Prostate gland (tissue), 2 donors: ENCODE data around the gene TMEM40. TPM values are rescaled to one million over a fixed set of nuclear protein-coding genes. Genes with fewer than 3 reads are reported as not detected.

Source experiments
- DNase-seq: peaks from one replicate; pipeline ENCODE4 v3.0.0-alpha.2; 2019; ENCODE audit warnings: low spot score
- H3K27ac ChIP-seq, 2 donors: fragments of 200-600 bp; sonication (generic); 2 replicates each; pipeline ENCODE4 v1.5.1; 2017 to 2019
- H3K27me3 ChIP-seq: fragments of 200-600 bp; sonication (generic); replicated peaks from 2 replicates; pipeline ENCODE4 v1.5.1; 2019; ENCODE audit not compliant: insufficient read depth
- H3K36me3 ChIP-seq, 2 donors: fragments of 200-600 bp; sonication (generic); 1 replicate in 1 of 2; 2 replicates in 1 of 2; pipeline versions ENCODE4 v1.5.1 to v1.8.1; 2017 to 2019
- H3K4me1 ChIP-seq: fragments of 200-600 bp; sonication (generic); replicated peaks from 2 replicates; pipeline ENCODE4 v1.5.1; 2019
- H3K4me3 ChIP-seq, 2 donors: fragments of 200-600 bp; sonication (generic); 2 replicates each; pipeline ENCODE4 v1.5.1; 2017 to 2019
- H3K9me3 ChIP-seq: fragments of 200-600 bp; sonication (generic); 2 replicates; pipeline ENCODE4 v1.5.1; 2017
- POLR2A ChIP-seq: fragments of 450-650 bp; IDR thresholded peaks from one replicate; pipeline ENCODE4 v1.6.1; 2016; ENCODE audit warnings: antibody characterized with exemption, mild to moderate bottlenecking
- POLR2AphosphoS5 ChIP-seq: sonication (generic); formaldehyde crosslinking; IDR thresholded peaks from one replicate; pipeline ENCODE4 v1.6.1; 2017; ENCODE audit warnings: antibody characterized with exemption
- WGBS: methylation state at CpG from one replicate; pipeline ENCODE4 v1.1.5; 2018; 5-methylcytosine and 5-hydroxymethylcytosine counted together
- intact Hi-C: fragments of 100-400 bp; cut with DNase I; formaldehyde crosslinking; loops from one replicate; pipeline ENCODE4 v1.14.2; 2022
- total RNA-seq, 2 donors: library from RNA; depleted of rRNA; stranded (reverse); fragments of >200 nt; gene quantifications; one replicate each; pipeline ENCODE4 v1.1.0, GENCODE V29; 2016
- TF ChIP-seq, protein P1 (sequence below), 4 experiments: fragments of 200-600 bp in 2 of 4; fragments of 450-650 bp in 2 of 4; sonication (generic) in 2 of 4; IDR thresholded peaks; 1 replicate in 3 of 4; 2 replicates in 1 of 4; pipeline ENCODE4 v1.5.1; 2016 to 2019; ENCODE audit warnings: antibody characterized with exemption in 4 of 4, mild to moderate bottlenecking in 2 of 4, moderate library complexity in 2 of 4

Gene TMEM40
- total RNA-seq, 2 donors from 2014 or later, result 1.9 to 8.5 TPM

DNA sequence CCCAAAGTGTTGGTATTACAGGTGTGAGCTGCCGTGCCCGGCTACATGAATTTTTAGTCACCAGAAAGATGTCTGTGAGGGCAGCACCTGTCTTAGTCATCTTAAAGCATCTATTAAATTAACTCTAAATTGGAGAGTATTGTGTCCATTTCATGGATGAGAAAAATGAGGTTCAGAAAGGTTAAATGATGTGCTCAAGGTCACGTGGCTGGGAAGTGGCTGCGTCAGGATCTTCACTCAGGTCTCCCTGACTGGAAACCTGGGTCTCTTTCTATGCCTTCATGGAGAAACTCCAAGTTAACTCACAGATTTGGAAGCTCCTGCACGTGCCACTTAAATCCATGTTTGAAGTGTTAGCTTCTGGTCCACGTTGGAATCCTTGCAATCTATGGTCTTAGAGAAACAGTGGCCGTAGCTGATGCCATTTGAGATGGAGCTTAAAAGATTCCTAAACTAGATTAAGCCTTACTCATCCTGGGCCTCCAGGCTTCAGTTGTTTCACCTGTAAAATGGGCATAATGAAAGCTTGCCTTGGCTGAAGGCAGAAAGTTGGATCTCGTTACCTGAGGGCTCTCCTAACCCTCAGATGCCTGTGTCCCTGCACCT, 5.2 kb upstream of the TMEM40 start:
- Histone ChIP-seq H3K27ac (no peak overlapping the region), H3K27me3 (no peaks in the 10 kb centered on the region), H3K4me3 (no peak overlapping the region), H3K36me3 (no peaks in the 10 kb centered on the region), H3K4me1 (no peaks in the 10 kb centered on the region), H3K9me3 (no peaks in the 10 kb centered on the region)
- no peak for TF ChIP-seq POLR2AphosphoS5
- TF ChIP-seq, protein P1, sequence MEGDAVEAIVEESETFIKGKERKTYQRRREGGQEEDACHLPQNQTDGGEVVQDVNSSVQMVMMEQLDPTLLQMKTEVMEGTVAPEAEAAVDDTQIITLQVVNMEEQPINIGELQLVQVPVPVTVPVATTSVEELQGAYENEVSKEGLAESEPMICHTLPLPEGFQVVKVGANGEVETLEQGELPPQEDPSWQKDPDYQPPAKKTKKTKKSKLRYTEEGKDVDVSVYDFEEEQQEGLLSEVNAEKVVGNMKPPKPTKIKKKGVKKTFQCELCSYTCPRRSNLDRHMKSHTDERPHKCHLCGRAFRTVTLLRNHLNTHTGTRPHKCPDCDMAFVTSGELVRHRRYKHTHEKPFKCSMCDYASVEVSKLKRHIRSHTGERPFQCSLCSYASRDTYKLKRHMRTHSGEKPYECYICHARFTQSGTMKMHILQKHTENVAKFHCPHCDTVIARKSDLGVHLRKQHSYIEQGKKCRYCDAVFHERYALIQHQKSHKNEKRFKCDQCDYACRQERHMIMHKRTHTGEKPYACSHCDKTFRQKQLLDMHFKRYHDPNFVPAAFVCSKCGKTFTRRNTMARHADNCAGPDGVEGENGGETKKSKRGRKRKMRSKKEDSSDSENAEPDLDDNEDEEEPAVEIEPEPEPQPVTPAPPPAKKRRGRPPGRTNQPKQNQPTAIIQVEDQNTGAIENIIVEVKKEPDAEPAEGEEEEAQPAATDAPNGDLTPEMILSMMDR (IDR thresholded peaks at IDR 0.05), result no peak
- no peak for TF ChIP-seq POLR2A
- DNase-seq, result no peak
- intact Hi-C loops, result no loop called here
- 75% methylated on average over 8 of the region's 8 CpGs for WGBS

DNA sequence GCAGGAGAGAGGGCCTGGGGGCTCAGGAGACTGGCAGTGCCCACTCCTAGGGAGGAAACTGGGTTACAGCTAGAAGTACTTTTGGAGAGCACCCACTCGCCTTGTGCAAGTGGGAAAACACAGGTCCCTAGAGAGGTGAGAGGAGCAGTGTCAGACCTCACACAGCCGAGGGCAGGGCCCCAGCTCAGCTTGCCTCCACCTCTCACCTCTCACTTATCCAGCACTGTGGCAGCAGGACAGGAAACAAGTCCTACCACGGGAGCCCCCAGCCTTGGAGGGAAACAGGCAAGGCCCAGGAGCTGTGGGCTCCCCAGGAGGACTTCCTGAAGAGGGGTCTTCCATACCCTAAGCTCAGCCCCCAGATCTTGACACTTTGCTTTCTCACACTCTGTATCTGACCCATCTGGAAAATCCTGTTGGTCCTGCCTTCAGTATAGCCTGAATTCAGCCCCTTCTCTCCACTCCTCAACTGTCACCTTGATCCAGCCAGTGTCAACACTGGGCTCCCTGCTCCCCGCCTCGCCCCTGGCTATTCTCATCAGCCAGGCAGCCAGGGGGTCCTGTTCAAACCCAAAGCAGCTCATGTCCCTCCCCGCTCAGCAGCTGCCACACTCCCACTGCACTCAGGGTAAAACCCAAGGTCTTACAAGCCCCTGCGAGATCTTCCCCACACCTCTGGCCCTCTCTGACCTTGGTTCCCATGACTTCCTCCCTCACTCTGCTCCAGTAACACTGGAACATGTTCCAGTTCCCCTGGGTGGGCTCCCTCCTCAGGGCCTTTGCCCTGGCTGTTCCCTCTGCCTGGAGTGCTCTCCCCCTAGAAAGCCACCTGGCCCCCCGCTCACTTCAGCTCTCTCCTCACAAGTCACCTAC, 870 bp upstream of the TMEM40 start:
- no peaks in the 10 kb centered on the region for H3K9me3 ChIP-seq
- WGBS, result 52% methylated on average over 8 of the region's 8 CpGs
- no peak overlapping the region for H3K4me3 ChIP-seq
- H3K36me3 ChIP-seq, result no peaks in the 10 kb centered on the region
- DNase-seq, result no peak
- TF ChIP-seq POLR2A, result no peak
- TF ChIP-seq, protein P1 (IDR thresholded peaks at IDR 0.05), result no peak
- no peaks in the 10 kb centered on the region for H3K4me1 ChIP-seq
- peak overlapping the region; percentile 74 to 80 for H3K27ac ChIP-seq
- intact Hi-C loops, result no loop called here
- H3K27me3 ChIP-seq, result no peaks in the 10 kb centered on the region

DNA sequence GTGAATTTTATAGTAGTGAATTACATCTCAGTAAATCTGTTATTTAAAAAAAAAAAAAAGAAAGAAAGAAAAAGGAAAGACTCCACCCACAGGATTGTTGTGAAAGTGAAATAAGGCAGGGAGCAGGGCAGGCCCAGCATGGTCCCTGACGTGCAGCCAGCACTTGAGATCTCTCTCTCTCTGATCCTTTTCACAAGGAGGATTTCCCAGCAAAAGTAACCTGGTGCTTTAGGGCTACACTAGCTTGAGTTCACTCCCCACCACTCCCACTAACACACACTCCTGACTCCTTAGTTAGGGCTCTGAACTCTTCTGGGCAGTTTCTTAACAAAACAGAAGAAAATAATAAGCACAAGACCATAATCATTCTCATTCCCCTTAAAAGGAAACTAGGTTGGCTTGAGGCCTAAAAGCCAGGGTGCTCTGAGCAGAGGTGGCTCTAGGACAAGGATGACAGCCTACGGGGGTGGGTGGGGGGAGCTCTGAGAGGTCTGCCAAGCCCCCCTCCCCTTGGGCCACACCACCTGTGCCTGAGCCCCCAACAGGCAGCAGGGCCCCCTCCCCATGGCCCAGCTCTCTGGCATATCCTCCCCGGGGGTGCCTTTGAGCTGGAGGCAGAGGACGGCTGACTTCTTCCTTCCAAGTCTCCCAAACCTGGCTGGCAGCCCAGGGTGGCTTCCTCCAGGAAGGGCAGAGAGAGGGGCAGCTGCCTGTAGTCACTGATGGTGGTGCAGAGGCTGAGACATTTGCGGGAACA, 856 bp downstream of the TMEM40 start:
- Histone ChIP-seq H3K4me1 (no peaks in the 10 kb centered on the region), H3K4me3 (no peak overlapping the region), H3K27ac (peak overlapping the region; percentile 74 to 80), H3K9me3 (no peaks in the 10 kb centered on the region), H3K27me3 (no peaks in the 10 kb centered on the region), H3K36me3 (no peaks in the 10 kb centered on the region)
- TF ChIP-seq POLR2AphosphoS5 (peak; percentile 25), POLR2A (no peak)
- intact Hi-C loops, result no loop called here
- WGBS, result 15% methylated on average over 4 of the region's 5 CpGs
- DNase-seq, result peak; percentile 34

DNA sequence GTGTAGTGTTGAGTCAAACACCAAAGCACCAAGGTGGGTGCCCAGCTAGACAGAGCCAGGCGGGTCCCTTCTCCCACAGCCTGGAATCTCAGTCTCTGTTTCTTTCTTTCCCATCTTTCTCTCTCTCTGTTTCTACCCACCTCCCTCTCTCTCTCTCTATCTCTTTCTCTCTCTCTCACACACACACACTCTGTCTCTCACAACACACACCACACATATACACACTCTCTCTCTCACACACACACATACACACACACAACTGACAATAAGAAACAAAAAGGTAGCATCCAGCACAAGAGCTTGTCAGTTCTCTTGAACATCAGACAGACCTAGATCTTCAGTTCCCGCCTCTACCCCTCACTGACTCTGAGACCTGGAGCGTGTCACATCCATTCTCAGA, 2.4 kb downstream of the TMEM40 start:
- no peak for DNase-seq
- H3K27me3 ChIP-seq, result no peaks in the 10 kb centered on the region
- H3K9me3 ChIP-seq, result no peaks in the 10 kb centered on the region
- H3K4me3 ChIP-seq, result no peak overlapping the region
- no peak overlapping the region for H3K27ac ChIP-seq
- TF ChIP-seq, protein P1 (IDR thresholded peaks at IDR 0.05), result no peak
- no peak for TF ChIP-seq POLR2AphosphoS5
- TF ChIP-seq POLR2A, result no peak
- H3K36me3 ChIP-seq, result no peaks in the 10 kb centered on the region
- WGBS, result 91% methylated on average over 3 of the region's 3 CpGs
- no peaks in the 10 kb centered on the region for H3K4me1 ChIP-seq
- intact Hi-C loops, result no loop called here

DNA sequence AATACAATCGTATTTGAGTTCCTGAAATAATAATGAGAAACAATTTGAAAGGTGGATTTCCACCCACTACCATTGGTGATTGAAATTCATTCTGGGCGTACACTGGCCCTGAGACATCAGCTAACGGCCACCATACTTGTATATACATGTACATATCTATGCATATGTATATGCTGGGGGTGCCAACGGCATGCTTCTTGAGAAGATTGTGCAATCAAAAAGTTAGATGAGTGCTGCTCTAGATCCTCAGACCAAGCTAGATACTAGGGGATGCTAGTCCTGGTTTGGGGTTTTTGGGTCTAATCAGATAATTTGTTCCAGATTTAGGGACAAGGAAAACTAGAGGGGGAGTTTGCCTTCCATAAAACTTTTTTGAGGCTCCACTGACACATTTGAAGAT, 2.9 kb downstream of the TMEM40 start:
- no peaks in the 10 kb centered on the region for H3K4me1 ChIP-seq
- no peaks in the 10 kb centered on the region for H3K36me3 ChIP-seq
- intact Hi-C loops, result no loop called here
- no peaks in the 10 kb centered on the region for H3K27me3 ChIP-seq
- no peaks in the 10 kb centered on the region for H3K9me3 ChIP-seq
- TF ChIP-seq, protein P1 (IDR thresholded peaks at IDR 0.05), result no peak
- TF ChIP-seq POLR2AphosphoS5 (no peak), POLR2A (no peak)
- no peak overlapping the region for H3K27ac ChIP-seq
- 88% methylated on average over 4 of the region's 4 CpGs for WGBS
- no peak for DNase-seq
- H3K4me3 ChIP-seq, result no peak overlapping the region
